Stimulated activated CD4-positive, alpha-beta T cell treated with anti-CD3 and anti-CD28 coated beads, TNF-alpha, amount 100 ng/mL, for 1 hour (primary cell): Measurements from ENCODE around the gene PDE4DIP.
"Not testable (repeated sequence)": the region's sequence is repeated elsewhere in the genome, so short reads cannot be mapped to it uniquely, and the experiment has no call there.

Source experiments
- DNase-seq, 3 donors: peaks; one replicate each; pipeline ENCODE4 v3.0.0-alpha.2; 2020; ENCODE audit warnings: low read depth in 3 of 3, low spot score in 1 of 3

Gene PDE4DIP

GRCh38 chr1:148969126-148969525 lies 124.9 kb downstream of the PDE4DIP start:
- not testable (repeated sequence) for DNase-seq

GRCh38 chr1:148975453-148975852 lies 131.2 kb downstream of the PDE4DIP start:
- DNase-seq = not testable (repeated sequence)

GRCh38 chr1:148975866-148976537 lies 131.8 kb downstream of the PDE4DIP start:
- DNase-seq = not testable (repeated sequence)

- DNase-seq = not testable (repeated sequence)
These were observed 133.6 kb downstream of the PDE4DIP start for GRCh38 chr1:148977785-148978184.

- DNase-seq = not testable (repeated sequence)
These were observed 145.2 kb downstream of the PDE4DIP start for GRCh38 chr1:148989378-148989777.

GRCh38 chr1:148990233-148990788 lies 146.1 kb downstream of the PDE4DIP start:
- not testable (repeated sequence) for DNase-seq

- not testable (repeated sequence) for DNase-seq
These were observed 147.6 kb downstream of the PDE4DIP start for GRCh38 chr1:148991818-148992217.

GRCh38 chr1:148992364-148992763 lies 148.1 kb downstream of the PDE4DIP start:
- DNase-seq = not testable (repeated sequence)

- not testable (repeated sequence) for DNase-seq
These were observed 152.4 kb downstream of the PDE4DIP start for GRCh38 chr1:148996449-148997224.

GRCh38 chr1:148997405-148997804 lies 153.2 kb downstream of the PDE4DIP start:
- not testable (repeated sequence) for DNase-seq

- DNase-seq = not testable (repeated sequence)
These were observed 158.4 kb downstream of the PDE4DIP start for GRCh38 chr1:149002664-149003063.

GRCh38 chr1:149008326-149008725 lies 164.1 kb downstream of the PDE4DIP start:
- not testable (repeated sequence) for DNase-seq

- DNase-seq = not testable (repeated sequence)
These were observed 164.5 kb downstream of the PDE4DIP start for GRCh38 chr1:149008769-149009168.

GRCh38 chr1:149009761-149010160 lies 165.5 kb downstream of the PDE4DIP start:
- not testable (repeated sequence) for DNase-seq

- not testable (repeated sequence) for DNase-seq
These were observed 168.4 kb downstream of the PDE4DIP start for GRCh38 chr1:149012599-149012998.

GRCh38 chr1:149013513-149013912 lies 169.3 kb downstream of the PDE4DIP start:
- not testable (repeated sequence) for DNase-seq

- not testable (repeated sequence) for DNase-seq
These were observed 171.3 kb downstream of the PDE4DIP start for GRCh38 chr1:149015522-149015921.

- not testable (repeated sequence) for DNase-seq
These were observed 172.4 kb downstream of the PDE4DIP start for GRCh38 chr1:149016626-149017025.

GRCh38 chr1:149018577-149018976 lies 174.3 kb downstream of the PDE4DIP start:
- not testable (repeated sequence) for DNase-seq

GRCh38 chr1:149024327-149024726 lies 180.1 kb downstream of the PDE4DIP start:
- not testable (repeated sequence) for DNase-seq

- not testable (repeated sequence) for DNase-seq
These were observed 189.7 kb downstream of the PDE4DIP start for GRCh38 chr1:149033916-149034315.

GRCh38 chr1:149043056-149043455 lies 198.8 kb downstream of the PDE4DIP start:
- not testable (repeated sequence) for DNase-seq
